GM23338 (cell line): ENCODE results near the gene PAGR1. TPM values are rescaled to one million over a fixed set of nuclear protein-coding genes. Genes with fewer than 3 reads are reported as not detected.

Experiments
- ATAC-seq: fragments of 200-7000 bp; cut with Tn5 transposase; 3 replicates; pipeline ENCODE4 v1.9.1; 2020
- DNase-seq: peaks from one replicate; pipeline ENCODE4 v3.0.0-alpha.2; 2015; ENCODE audit warnings: low spot score
- H2AFZ ChIP-seq: fragments of 200-600 bp; sonication (generic); 2 replicates; pipeline ENCODE4 v1.8.0; 2016; ENCODE audit warnings: antibody characterized with exemption, mild to moderate bottlenecking, moderate library complexity
- H3F3A ChIP-seq: fragments of 200-600 bp; sonication (generic); replicated peaks from 2 replicates; pipeline ENCODE4 v1.8.0; 2017; ENCODE audit warnings: antibody characterized with exemption, mixed run types, low read depth
- H3K27ac ChIP-seq: fragments of 200-600 bp; sonication (generic); 2 replicates; pipeline ENCODE4 v1.6.1; 2016; ENCODE audit warnings: low read depth
- H3K27me3 ChIP-seq: fragments of 200-600 bp; sonication (generic); 2 replicates; pipeline ENCODE4 v1.8.0; 2016; ENCODE audit warnings: mild to moderate bottlenecking, mixed run types, moderate library complexity; ENCODE audit not compliant: insufficient read depth
- H3K36me3 ChIP-seq: fragments of 200-600 bp; sonication (generic); 2 replicates; pipeline ENCODE4 v1.8.0; 2016; ENCODE audit warnings: mild to moderate bottlenecking; ENCODE audit not compliant: insufficient read depth
- H3K4me1 ChIP-seq: fragments of 200-600 bp; sonication (generic); 2 replicates; pipeline ENCODE4 v1.8.0; 2016; ENCODE audit warnings: mild to moderate bottlenecking, moderate library complexity; ENCODE audit not compliant: insufficient read depth
- H3K4me2 ChIP-seq: fragments of 200-600 bp; sonication (generic); 2 replicates; pipeline ENCODE4 v1.7.1; 2017; ENCODE audit warnings: mixed run types
- H3K4me3 ChIP-seq: fragments of 200-600 bp; sonication (generic); 2 replicates; pipeline ENCODE4 v1.6.1; 2016; ENCODE audit warnings: mixed run types
- H3K79me2 ChIP-seq: fragments of 200-600 bp; sonication (generic); replicated peaks from 2 replicates; pipeline ENCODE4 v1.8.0; 2017; ENCODE audit warnings: mild to moderate bottlenecking; ENCODE audit not compliant: insufficient read depth
- H3K9me2 ChIP-seq: fragments of 200-600 bp; sonication (generic); 2 replicates; pipeline ENCODE4 v1.8.0; 2017; ENCODE audit not compliant: insufficient read depth
- H4K20me1 ChIP-seq: fragments of 200-600 bp; sonication (generic); replicated peaks from 2 replicates; pipeline ENCODE4 v1.8.0; 2017; ENCODE audit warnings: mild to moderate bottlenecking; ENCODE audit not compliant: insufficient read depth
- H3K27ac Mint-ChIP-seq: 2 replicates; pipeline ENCODE4 v1.8.0; 2020; ENCODE audit warnings: inconsistent platforms, mild to moderate bottlenecking, moderate library complexity, mixed read lengths
- H3K27me3 Mint-ChIP-seq: 3 replicates; pipeline ENCODE4 v1.8.0; 2022; ENCODE audit warnings: low read depth, mild to moderate bottlenecking, moderate library complexity, mixed read lengths, inconsistent platforms; ENCODE audit not compliant: insufficient read depth, poor library complexity
- H3K36me3 Mint-ChIP-seq: 3 replicates; pipeline ENCODE4 v1.8.0; 2021; ENCODE audit warnings: low read depth, mild to moderate bottlenecking, inconsistent platforms, moderate library complexity, mixed read lengths
- H3K4me1 Mint-ChIP-seq: 3 replicates; pipeline ENCODE4 v1.8.0; 2020; ENCODE audit warnings: mild to moderate bottlenecking, inconsistent platforms, mixed read lengths
- H3K4me3 Mint-ChIP-seq: 3 replicates; pipeline ENCODE4 v1.8.0; 2021; ENCODE audit warnings: moderate library complexity, mild to moderate bottlenecking, inconsistent platforms, mixed read lengths
- H3K9me3 Mint-ChIP-seq: 3 replicates; pipeline ENCODE4 v1.8.0; 2020; ENCODE audit warnings: moderate library complexity, mild to moderate bottlenecking, inconsistent platforms, mixed read lengths
- CREB1 ChIP-seq: fragments of 250-450 bp; sonication (Bioruptor Pico); IDR thresholded peaks from 2 replicates; pipeline ENCODE4 v1.5.0; 2020; ENCODE audit warnings: low read depth, mild to moderate bottlenecking, moderate library complexity
- CTCF ChIP-seq, 2 experiments: fragments of 200-600 bp in 1 of 2; sonication (generic) in 1 of 2; conservative IDR thresholded peaks; 2 replicates each; pipeline versions ENCODE4 v1.5.1 to v1.6.1; 2016 to 2017; ENCODE audit warnings: antibody characterized with exemption in 2 of 2, low read depth in 2 of 2, mild to moderate bottlenecking in 2 of 2, moderate library complexity in 1 of 2
- EZH2 ChIP-seq: fragments of 200-600 bp; sonication (generic); IDR thresholded peaks from one replicate; pipeline ENCODE4 v1.8.0; 2017; ENCODE audit warnings: antibody characterized with exemption, mild to moderate bottlenecking, low read depth; ENCODE audit not compliant: unreplicated experiment
- EZH2phosphoT487 ChIP-seq: fragments of 200-600 bp; sonication (generic); IDR thresholded peaks from one replicate; pipeline ENCODE4 v1.8.1; 2018; ENCODE audit warnings: antibody characterized with exemption; ENCODE audit not compliant: unreplicated experiment
- JUNB ChIP-seq: IDR thresholded peaks from one replicate; pipeline ENCODE4 v1.6.1; 2016; ENCODE audit warnings: antibody characterized with exemption; ENCODE audit not compliant: unreplicated experiment
- NANOG ChIP-seq: IDR thresholded peaks from 2 replicates; pipeline ENCODE4 v1.6.1; 2016; ENCODE audit warnings: antibody characterized with exemption, borderline replicate concordance
- POLR2AphosphoS5 ChIP-seq: IDR thresholded peaks from 2 replicates; pipeline ENCODE4 v1.6.1; 2016; ENCODE audit warnings: antibody characterized with exemption, low read depth
- REST ChIP-seq: IDR thresholded peaks from one replicate; pipeline ENCODE4 v1.6.1; 2018; ENCODE audit warnings: antibody characterized with exemption; ENCODE audit not compliant: unreplicated experiment
- STAT1 ChIP-seq: IDR thresholded peaks from one replicate; pipeline ENCODE4 v1.6.1; 2016; ENCODE audit warnings: antibody characterized with exemption; ENCODE audit not compliant: unreplicated experiment
- ZNF114 ChIP-seq: fragments of 250-450 bp; sonication (Bioruptor Pico); IDR thresholded peaks from 2 replicates; pipeline ENCODE4 v1.5.0; 2020; ENCODE audit warnings: mild to moderate bottlenecking, moderate library complexity
- ZNF331 ChIP-seq: fragments of 250-450 bp; sonication (Bioruptor Pico); IDR thresholded peaks from 2 replicates; pipeline ENCODE4 v1.5.0; 2020; ENCODE audit warnings: low read depth, mild to moderate bottlenecking, moderate library complexity
- polyA plus RNA-seq: library from polyadenylated mRNA; unstranded; fragments of >200 nt; fragmentation: Nextera tagmentation; extraction: Ambion mirVana; gene quantifications from 2 replicates; pipeline ENCODE4 v1.2.1, GENCODE V29; 2016
- total RNA-seq: library from RNA; depleted of rRNA; stranded (reverse); fragments of >200 nt; shearing (Covaris generic); gene quantifications from 2 replicates; pipeline ENCODE4 v1.2.3, GENCODE V29; 2014
- TF ChIP-seq, protein P1 (sequence below): fragments of 250-450 bp; sonication (Bioruptor Pico); IDR thresholded peaks from 2 replicates; pipeline ENCODE4 v1.5.0; 2020; ENCODE audit warnings: mild to moderate bottlenecking, moderate library complexity
- TF ChIP-seq, protein P2 (sequence below): IDR thresholded peaks from 2 replicates; pipeline ENCODE4 v1.6.1; 2016; ENCODE audit warnings: antibody characterized with exemption

Gene PAGR1
- total and polyA plus RNA-seq, 2 experiments from 2014 or later: 67.6 to 78.7 TPM

- Mint-ChIP-seq H3K27ac (no peak overlapping the region), H3K27me3 (peaks cover 15% of the 10 kb centered on the region), H3K4me1 (peaks cover 21% of the 10 kb centered on the region), H3K9me3 (0 out of 3 replicates have a peak, but pooled peaks cover 5% of the 10 kb centered on the region), H3K36me3 (no peaks in the 10 kb centered on the region), H3K4me3 (no peak overlapping the region)
- Histone ChIP-seq H3K27ac (no peak overlapping the region), H2AFZ (no peak overlapping the region), H3K4me2 (no peak overlapping the region), H4K20me1 (no peaks in the 10 kb centered on the region), H3K9me2 (no peaks in the 10 kb centered on the region), H3K27me3 (peaks cover 9% of the 10 kb centered on the region; the same call in 1 of the 2 replicates), H3F3A (peaks cover 9% of the 10 kb centered on the region; the same call in 1 of the 2 replicates), H3K79me2 (no peaks in the 10 kb centered on the region), H3K4me3 (no peak overlapping the region), H3K36me3 (no peaks in the 10 kb centered on the region), H3K4me1 (no peaks in the 10 kb centered on the region)
- DNase-seq (no peak), ATAC-seq (no peak)
- no peak for TF ChIP-seq NANOG
- no peak for TF ChIP-seq ZNF331 (CRISPR knock-in tag)
- TF ChIP-seq STAT1: no peak
- TF ChIP-seq, protein P1, sequence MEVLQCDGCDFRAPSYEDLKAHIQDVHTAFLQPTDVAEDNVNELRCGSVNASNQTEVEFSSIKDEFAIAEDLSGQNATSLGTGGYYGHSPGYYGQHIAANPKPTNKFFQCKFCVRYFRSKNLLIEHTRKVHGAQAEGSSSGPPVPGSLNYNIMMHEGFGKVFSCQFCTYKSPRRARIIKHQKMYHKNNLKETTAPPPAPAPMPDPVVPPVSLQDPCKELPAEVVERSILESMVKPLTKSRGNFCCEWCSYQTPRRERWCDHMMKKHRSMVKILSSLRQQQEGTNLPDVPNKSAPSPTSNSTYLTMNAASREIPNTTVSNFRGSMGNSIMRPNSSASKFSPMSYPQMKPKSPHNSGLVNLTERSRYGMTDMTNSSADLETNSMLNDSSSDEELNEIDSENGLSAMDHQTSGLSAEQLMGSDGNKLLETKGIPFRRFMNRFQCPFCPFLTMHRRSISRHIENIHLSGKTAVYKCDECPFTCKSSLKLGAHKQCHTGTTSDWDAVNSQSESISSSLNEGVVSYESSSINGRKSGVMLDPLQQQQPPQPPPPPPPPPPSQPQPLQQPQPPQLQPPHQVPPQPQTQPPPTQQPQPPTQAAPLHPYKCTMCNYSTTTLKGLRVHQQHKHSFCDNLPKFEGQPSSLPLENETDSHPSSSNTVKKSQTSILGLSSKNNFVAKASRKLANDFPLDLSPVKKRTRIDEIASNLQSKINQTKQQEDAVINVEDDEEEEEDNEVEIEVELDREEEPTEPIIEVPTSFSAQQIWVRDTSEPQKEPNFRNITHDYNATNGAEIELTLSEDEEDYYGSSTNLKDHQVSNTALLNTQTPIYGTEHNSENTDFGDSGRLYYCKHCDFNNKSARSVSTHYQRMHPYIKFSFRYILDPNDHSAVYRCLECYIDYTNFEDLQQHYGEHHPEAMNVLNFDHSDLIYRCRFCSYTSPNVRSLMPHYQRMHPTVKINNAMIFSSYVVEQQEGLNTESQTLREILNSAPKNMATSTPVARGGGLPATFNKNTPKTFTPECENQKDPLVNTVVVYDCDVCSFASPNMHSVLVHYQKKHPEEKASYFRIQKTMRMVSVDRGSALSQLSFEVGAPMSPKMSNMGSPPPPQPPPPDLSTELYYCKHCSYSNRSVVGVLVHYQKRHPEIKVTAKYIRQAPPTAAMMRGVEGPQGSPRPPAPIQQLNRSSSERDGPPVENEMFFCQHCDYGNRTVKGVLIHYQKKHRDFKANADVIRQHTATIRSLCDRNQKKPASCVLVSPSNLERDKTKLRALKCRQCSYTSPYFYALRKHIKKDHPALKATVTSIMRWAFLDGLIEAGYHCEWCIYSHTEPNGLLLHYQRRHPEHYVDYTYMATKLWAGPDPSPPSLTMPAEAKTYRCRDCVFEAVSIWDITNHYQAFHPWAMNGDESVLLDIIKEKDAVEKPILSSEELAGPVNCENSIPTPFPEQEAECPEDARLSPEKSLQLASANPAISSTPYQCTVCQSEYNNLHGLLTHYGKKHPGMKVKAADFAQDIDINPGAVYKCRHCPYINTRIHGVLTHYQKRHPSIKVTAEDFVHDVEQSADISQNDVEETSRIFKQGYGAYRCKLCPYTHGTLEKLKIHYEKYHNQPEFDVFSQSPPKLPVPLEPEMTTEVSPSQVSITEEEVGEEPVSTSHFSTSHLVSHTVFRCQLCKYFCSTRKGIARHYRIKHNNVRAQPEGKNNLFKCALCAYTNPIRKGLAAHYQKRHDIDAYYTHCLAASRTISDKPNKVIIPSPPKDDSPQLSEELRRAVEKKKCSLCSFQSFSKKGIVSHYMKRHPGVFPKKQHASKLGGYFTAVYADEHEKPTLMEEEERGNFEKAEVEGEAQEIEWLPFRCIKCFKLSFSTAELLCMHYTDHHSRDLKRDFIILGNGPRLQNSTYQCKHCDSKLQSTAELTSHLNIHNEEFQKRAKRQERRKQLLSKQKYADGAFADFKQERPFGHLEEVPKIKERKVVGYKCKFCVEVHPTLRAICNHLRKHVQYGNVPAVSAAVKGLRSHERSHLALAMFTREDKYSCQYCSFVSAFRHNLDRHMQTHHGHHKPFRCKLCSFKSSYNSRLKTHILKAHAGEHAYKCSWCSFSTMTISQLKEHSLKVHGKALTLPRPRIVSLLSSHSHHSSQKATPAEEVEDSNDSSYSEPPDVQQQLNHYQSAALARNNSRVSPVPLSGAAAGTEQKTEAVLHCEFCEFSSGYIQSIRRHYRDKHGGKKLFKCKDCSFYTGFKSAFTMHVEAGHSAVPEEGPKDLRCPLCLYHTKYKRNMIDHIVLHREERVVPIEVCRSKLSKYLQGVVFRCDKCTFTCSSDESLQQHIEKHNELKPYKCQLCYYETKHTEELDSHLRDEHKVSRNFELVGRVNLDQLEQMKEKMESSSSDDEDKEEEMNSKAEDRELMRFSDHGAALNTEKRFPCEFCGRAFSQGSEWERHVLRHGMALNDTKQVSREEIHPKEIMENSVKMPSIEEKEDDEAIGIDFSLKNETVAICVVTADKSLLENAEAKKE (CRISPR knock-in tag): no peak
- TF ChIP-seq EZH2phosphoT487: no peak
- TF ChIP-seq JUNB: no peak
- no peak for TF ChIP-seq EZH2
- no peak for TF ChIP-seq CTCF (conservative IDR thresholded peaks at IDR 0.05; ENCODE audit: low read depth in 2 of 2)
- TF ChIP-seq POLR2AphosphoS5: no peak
- TF ChIP-seq ZNF114: no peak
- no peak for TF ChIP-seq REST
- TF ChIP-seq, protein P2, sequence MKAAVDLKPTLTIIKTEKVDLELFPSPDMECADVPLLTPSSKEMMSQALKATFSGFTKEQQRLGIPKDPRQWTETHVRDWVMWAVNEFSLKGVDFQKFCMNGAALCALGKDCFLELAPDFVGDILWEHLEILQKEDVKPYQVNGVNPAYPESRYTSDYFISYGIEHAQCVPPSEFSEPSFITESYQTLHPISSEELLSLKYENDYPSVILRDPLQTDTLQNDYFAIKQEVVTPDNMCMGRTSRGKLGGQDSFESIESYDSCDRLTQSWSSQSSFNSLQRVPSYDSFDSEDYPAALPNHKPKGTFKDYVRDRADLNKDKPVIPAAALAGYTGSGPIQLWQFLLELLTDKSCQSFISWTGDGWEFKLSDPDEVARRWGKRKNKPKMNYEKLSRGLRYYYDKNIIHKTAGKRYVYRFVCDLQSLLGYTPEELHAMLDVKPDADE: no peak
- no peak for TF ChIP-seq CREB1 (CRISPR knock-in tag)
Measured at GRCh38 chr16:29784157-29784556, 31.8 kb upstream of the PAGR1 start.
